PC-9 (cell line): ENCODE measurements around the gene SH3GL1.

ENCODE experiments used
- CTCF ChIP-seq: fragments of 200-600 bp; sonication (generic); conservative IDR thresholded peaks from 2 replicates; pipeline ENCODE4 v1.6.1; 2017; ENCODE audit warnings: mixed run types, antibody characterized with exemption, mild to moderate bottlenecking, moderate library complexity
- EZH2 ChIP-seq: fragments of 200-600 bp; sonication (generic); IDR thresholded peaks from 2 replicates; pipeline ENCODE4 v1.8.0; 2017; ENCODE audit warnings: antibody characterized with exemption, low read depth

- TF ChIP-seq CTCF (peak; percentile 81), EZH2 (no peak)
Measured at GRCh38 chr19:4400135-4400936, at the start of gene SH3GL1.
